GM12878 (cell line): ENCODE measurements around the gene RNASEH2A. TPM values are rescaled to one million over a fixed set of nuclear protein-coding genes. Genes with fewer than 3 reads are reported as not detected.

Experiments used
- ATAC-seq: fragments of 200-7000 bp; cut with Tn5 transposase; 3 replicates; pipeline ENCODE4 v1.9.1; 2020; ENCODE audit warnings: mild to moderate bottlenecking, moderate library complexity
- BruUV-seq: library from RNA; stranded (reverse); fragments of 400-500 nt; replicated peaks from 2 replicates; lab custom pipeline; 2021; lab: Mats Ljungman, UMichigan
- CTCF ChIA-PET: fragments of 300-600 bp; sonication (Branson Sonifier 250); formaldehyde crosslinking; extraction: SDS; loops from one replicate; lab custom pipeline; 2021; ENCODE audit warnings: inconsistent platforms; lab: Yijun Ruan, JAX
- POLR2A ChIA-PET: fragments of 350-600 bp; formaldehyde crosslinking; extraction: SDS; loops from one replicate; lab custom pipeline; 2021; ENCODE audit warnings: inconsistent platforms; lab: Charles Lee
- RAD21 ChIA-PET: fragments of 300-600 bp; sonication (Branson Sonifier 250); formaldehyde crosslinking; loops from one replicate; lab custom pipeline; 2023; ENCODE audit warnings: antibody characterized with exemption; ENCODE audit not compliant: unreplicated experiment; lab: Charles Lee
- SMC1A ChIA-PET: fragments of 300-600 bp; sonication (Branson Sonifier 250); formaldehyde crosslinking; loops from one replicate; lab custom pipeline; 2023; ENCODE audit not compliant: unreplicated experiment, uncharacterized antibody; lab: Charles Lee
- DNase-seq: peaks from one replicate; pipeline ENCODE4 v3.0.0-alpha.2; 2011; ENCODE audit warnings: low read depth, low spot score
- FAIRE-seq: peaks from 3 replicates; lab custom pipeline; 2011; peaks lifted over from hg19 to GRCh38; lab: Jason Lieb, UNC
- H2AFZ ChIP-seq: 2 replicates; pipeline ENCODE4 v1.6.0; 2011; ENCODE audit warnings: low read depth, low read length, control low read depth; ENCODE audit not compliant: control insufficient read depth
- H3K27ac ChIP-seq: 2 replicates; pipeline ENCODE4 v1.5.1; 2011; ENCODE audit warnings: control low read depth; ENCODE audit not compliant: control insufficient read depth, insufficient read depth
- H3K27me3 ChIP-seq, 2 experiments: replicated peaks in 1 of 2; 2 replicates each; pipeline versions ENCODE4 v1.6.0 to v1.6.1; 2011; ENCODE audit warnings: low read length in 1 of 2; ENCODE audit not compliant: control insufficient read depth in 2 of 2, insufficient read depth in 2 of 2
- H3K36me3 ChIP-seq, 2 experiments: 2 replicates each; pipeline ENCODE4 v1.5.1; 2011; ENCODE audit warnings: low read length in 1 of 2; ENCODE audit not compliant: control insufficient read depth in 2 of 2, insufficient read depth in 2 of 2
- H3K4me1 ChIP-seq: 2 replicates; pipeline ENCODE4 v1.6.1; 2011; ENCODE audit warnings: mild to moderate bottlenecking, low read length, moderate library complexity, mixed read lengths; ENCODE audit not compliant: control insufficient read depth, insufficient read depth
- H3K4me2 ChIP-seq: 2 replicates; pipeline ENCODE4 v1.6.0; 2011; ENCODE audit warnings: control low read depth; ENCODE audit not compliant: control insufficient read depth, insufficient read depth
- H3K4me3 ChIP-seq: fragments of 200-600 bp; sonication (generic); 2 replicates; pipeline ENCODE4 v1.5.1; 2016
- H3K79me2 ChIP-seq: 2 replicates; pipeline ENCODE4 v1.6.0; 2011; ENCODE audit warnings: low read length; ENCODE audit not compliant: control insufficient read depth, insufficient read depth
- H3K9ac ChIP-seq: 2 replicates; pipeline ENCODE4 v1.8.0; 2011; ENCODE audit warnings: low read length, control low read depth, mixed read lengths; ENCODE audit not compliant: control insufficient read depth, insufficient read depth
- H3K9me3 ChIP-seq: replicated peaks from 3 replicates; pipeline ENCODE4 v1.5.1; 2011; ENCODE audit warnings: mild to moderate bottlenecking, low read length; ENCODE audit not compliant: control insufficient read depth, insufficient read depth
- H4K20me1 ChIP-seq: 2 replicates; pipeline ENCODE4 v1.6.0; 2011; ENCODE audit not compliant: control insufficient read depth, insufficient read depth
- ASH2L ChIP-seq: fragments of 300-600, 200-600 bp; sonication (generic); IDR thresholded peaks from 2 replicates; pipeline ENCODE4 v1.6.1; 2017; ENCODE audit warnings: low read depth, mild to moderate bottlenecking, borderline replicate concordance
- BCL11A ChIP-seq: IDR thresholded peaks from 2 replicates; pipeline ENCODE4 v1.6.1; 2011; ENCODE audit warnings: low read depth, low read length
- BCL3 ChIP-seq: IDR thresholded peaks from 2 replicates; pipeline ENCODE4 v1.6.1; 2011; ENCODE audit warnings: borderline replicate concordance, low read depth, mild to moderate bottlenecking, moderate library complexity, low read length; ENCODE audit not compliant: insufficient read depth, poor library complexity, severe bottlenecking
- NFXL1 ChIP-seq: fragments of 450-650 bp; IDR thresholded peaks from 2 replicates; pipeline ENCODE4 v1.6.1; 2017; ENCODE audit warnings: antibody characterized with exemption, mild to moderate bottlenecking, borderline replicate concordance
- WGBS: methylation state at CpG from one replicate; pipeline ENCODE4 v1.1.6; 2016; ENCODE audit warnings: low lambda C conversion rate; ENCODE audit not compliant: insufficient replicate concordance, insufficient coverage; ENCODE audit errors: missing lambda C conversion rate; 5-methylcytosine and 5-hydroxymethylcytosine counted together
- in situ Hi-C: fragments of 300-500 bp; cut with MboI; formaldehyde crosslinking; loops from 9 replicates; pipeline ENCODE4 v1.14.3; 2018; ENCODE audit warnings: mixed read lengths
- intact Hi-C: fragments of 100-400 bp; cut with micrococcal nuclease; formaldehyde crosslinking; loops from one replicate; pipeline ENCODE4 v1.14.2; 2022; ENCODE audit not compliant: unreplicated experiment
- polyA plus RNA-seq, 11 experiments: library from polyadenylated mRNA; depleted of rRNA in 4 of 11; unstranded in 6 of 11; stranded (reverse) in 5 of 11; fragments of >200 nt; fragmentation: Nextera tagmentation in 4 of 11; fragmentation: Illumina TruSeq in 1 of 11; extraction: Ambion mirVana in 4 of 11; extraction: Trizol in 1 of 11; gene quantifications; 1 replicate in 1 of 11; 2 replicates in 10 of 11; pipeline versions ENCODE4 v1.2.1 to v1.2.3, GENCODE V29; 2011 to 2016; ENCODE audit warnings: inconsistent platforms in 2 of 11, missing spikeins in 2 of 11, low read depth in 1 of 11
- total RNA-seq, 4 experiments: library from RNA; depleted of rRNA in 3 of 4; stranded (reverse); fragments of >200 nt in 3 of 4; fragmentation: Illumina TruSeq in 1 of 4; extraction: Trizol in 1 of 4; gene quantifications; 2 replicates each; pipeline versions ENCODE4 v1.2.1 to v1.2.3, GENCODE V29; 2013 to 2021
- TF ChIP-seq, protein P1 (sequence below), 3 experiments: IDR thresholded peaks in 2 of 3; conservative IDR thresholded peaks in 1 of 3; 2 replicates each; pipeline ENCODE4 v1.5.1; 2011; ENCODE audit warnings: low read depth in 3 of 3, low read length in 3 of 3, mild to moderate bottlenecking in 3 of 3, control low read depth in 2 of 3, moderate library complexity in 2 of 3, inconsistent platforms in 1 of 3, mixed read lengths in 1 of 3; ENCODE audit not compliant: control insufficient read depth in 2 of 3, insufficient read depth in 1 of 3; ENCODE audit errors: extremely low read depth in 1 of 3

Gene RNASEH2A
- total and polyA plus RNA-seq, 10 of the 15 experiments (the other 5 are each of a cell fraction or from before 2014, with no cell fraction given): 17.4 to 103 (median 40.4) TPM

- Histone ChIP-seq H3K4me3 (no peak overlapping the region), H3K9me3 (no peaks in the 10 kb centered on the region), H3K9ac (no peak overlapping the region), H3K79me2 (no peaks in the 10 kb centered on the region), H3K4me2 (no peak overlapping the region), H3K27ac (no peak overlapping the region), H3K27me3 (no peaks in the 10 kb centered on the region), H2AFZ (no peak overlapping the region), H4K20me1 (no peaks in the 10 kb centered on the region)
- in situ Hi-C loops: no loop called here
- no TSS peak for BruUV-seq
- FAIRE-seq: no peak
- ATAC-seq: peak; percentile 53
- DNase-seq: no peak
- WGBS: 22% methylated on average over 43 of the region's 46 CpGs
- CTCF ChIA-PET: interaction anchor here (0.8 to 1.5 kb wide), 2 partner anchors 23 to 59 kb away, joined by 3 read pairs; no protein-coding TSS in a partner anchor
- TF ChIP-seq BCL3: no peak
- TF ChIP-seq, protein P1, sequence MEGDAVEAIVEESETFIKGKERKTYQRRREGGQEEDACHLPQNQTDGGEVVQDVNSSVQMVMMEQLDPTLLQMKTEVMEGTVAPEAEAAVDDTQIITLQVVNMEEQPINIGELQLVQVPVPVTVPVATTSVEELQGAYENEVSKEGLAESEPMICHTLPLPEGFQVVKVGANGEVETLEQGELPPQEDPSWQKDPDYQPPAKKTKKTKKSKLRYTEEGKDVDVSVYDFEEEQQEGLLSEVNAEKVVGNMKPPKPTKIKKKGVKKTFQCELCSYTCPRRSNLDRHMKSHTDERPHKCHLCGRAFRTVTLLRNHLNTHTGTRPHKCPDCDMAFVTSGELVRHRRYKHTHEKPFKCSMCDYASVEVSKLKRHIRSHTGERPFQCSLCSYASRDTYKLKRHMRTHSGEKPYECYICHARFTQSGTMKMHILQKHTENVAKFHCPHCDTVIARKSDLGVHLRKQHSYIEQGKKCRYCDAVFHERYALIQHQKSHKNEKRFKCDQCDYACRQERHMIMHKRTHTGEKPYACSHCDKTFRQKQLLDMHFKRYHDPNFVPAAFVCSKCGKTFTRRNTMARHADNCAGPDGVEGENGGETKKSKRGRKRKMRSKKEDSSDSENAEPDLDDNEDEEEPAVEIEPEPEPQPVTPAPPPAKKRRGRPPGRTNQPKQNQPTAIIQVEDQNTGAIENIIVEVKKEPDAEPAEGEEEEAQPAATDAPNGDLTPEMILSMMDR (IDR thresholded peaks at IDR 0.05 in 2 of 3, conservative IDR thresholded peaks at IDR 0.05 in 1 of 3; ENCODE audit: control insufficient read depth in 2 of 3, extremely low read depth in 1 of 3, insufficient read depth in 1 of 3, low read depth in 3 of 3, low read length in 3 of 3): peak in 2 of 3 experiments; percentile 25 to 41; a peak in 4 of 6 replicates
- TF ChIP-seq BCL11A: no peak
- no peak for TF ChIP-seq NFXL1
- TF ChIP-seq ASH2L: no peak
- TF ChIP-seq, all 136 proteins: peak for 1
- SMC1A ChIA-PET: interaction anchor here (1.5 kb wide), 1 partner anchor 30 kb away, joined by 3 read pairs; no protein-coding TSS in a partner anchor
- Histone ChIP-seq H3K4me1 (no peaks in the 10 kb centered on the region), H3K36me3 (no peaks in the 10 kb centered on the region)
- RAD21 ChIA-PET: no interaction called here
- intact Hi-C loops: no loop called here
- POLR2A ChIA-PET: no interaction called here
Measured at GRCh38 chr19:12825254-12826131, 19.1 kb downstream of the RNASEH2A start.
